Activated B cell treated with CpG ODN at 0.5 μM for 24 hours (primary cell): ENCODE data around the gene LASP1. TPM values are rescaled to one million over a fixed set of nuclear protein-coding genes. Genes with fewer than 3 reads are reported as not detected.

Experiments used
- ATAC-seq: fragments of 200-7000 bp; cut with Tn5 transposase; one replicate; pipeline ENCODE4 v1.10.0; 2021; ENCODE audit warnings: low read depth, mild to moderate bottlenecking, moderate library complexity
- CTCF ChIA-PET: fragments of 350-600 bp; sonication (Branson Sonifier 250); formaldehyde crosslinking; loops from one replicate; lab custom pipeline; 2021; ENCODE audit warnings: antibody characterized with exemption; lab: Charles Lee
- POLR2A ChIA-PET: fragments of 350-600 bp; sonication (Branson Sonifier 250); formaldehyde crosslinking; loops from one replicate; lab custom pipeline; 2021; ENCODE audit warnings: antibody characterized with exemption; lab: Charles Lee
- DNase-seq: peaks from one replicate; pipeline ENCODE4 v3.0.0; 2022
- H3K27ac Mint-ChIP-seq: one replicate; pipeline ENCODE4 v1.8.0; 2020; ENCODE audit warnings: mixed read lengths
- H3K27me3 Mint-ChIP-seq: one replicate; pipeline ENCODE4 v1.8.0; 2021; ENCODE audit warnings: mixed read lengths
- H3K36me3 Mint-ChIP-seq: one replicate; pipeline ENCODE4 v1.8.0; 2021; ENCODE audit warnings: low read depth, mixed read lengths
- H3K4me1 Mint-ChIP-seq: one replicate; pipeline ENCODE4 v1.8.0; 2021; ENCODE audit warnings: mixed read lengths
- H3K4me3 Mint-ChIP-seq: one replicate; pipeline ENCODE4 v1.8.0; 2020; ENCODE audit warnings: mild to moderate bottlenecking, mixed read lengths
- H3K9me3 Mint-ChIP-seq: one replicate; pipeline ENCODE4 v1.8.0; 2020; ENCODE audit warnings: mixed read lengths
- intact Hi-C: fragments of 100-400 bp; cut with micrococcal nuclease; formaldehyde crosslinking; loops from one replicate; pipeline ENCODE4 v1.15.1; 2024
- total RNA-seq: library from RNA; stranded (reverse); gene quantifications from 2 replicates; pipeline ENCODE4 v1.2.3, GENCODE V29; 2022
- TF ChIP-seq, protein P1 (sequence below): fragments of 200-600 bp; IDR thresholded peaks from one replicate; pipeline ENCODE4 v1.8.0; 2022; ENCODE audit warnings: antibody characterized with exemption, mild to moderate bottlenecking

The LASP1 gene
- total RNA-seq, 1 donor from 2014 or later, result 127 TPM

DNA sequence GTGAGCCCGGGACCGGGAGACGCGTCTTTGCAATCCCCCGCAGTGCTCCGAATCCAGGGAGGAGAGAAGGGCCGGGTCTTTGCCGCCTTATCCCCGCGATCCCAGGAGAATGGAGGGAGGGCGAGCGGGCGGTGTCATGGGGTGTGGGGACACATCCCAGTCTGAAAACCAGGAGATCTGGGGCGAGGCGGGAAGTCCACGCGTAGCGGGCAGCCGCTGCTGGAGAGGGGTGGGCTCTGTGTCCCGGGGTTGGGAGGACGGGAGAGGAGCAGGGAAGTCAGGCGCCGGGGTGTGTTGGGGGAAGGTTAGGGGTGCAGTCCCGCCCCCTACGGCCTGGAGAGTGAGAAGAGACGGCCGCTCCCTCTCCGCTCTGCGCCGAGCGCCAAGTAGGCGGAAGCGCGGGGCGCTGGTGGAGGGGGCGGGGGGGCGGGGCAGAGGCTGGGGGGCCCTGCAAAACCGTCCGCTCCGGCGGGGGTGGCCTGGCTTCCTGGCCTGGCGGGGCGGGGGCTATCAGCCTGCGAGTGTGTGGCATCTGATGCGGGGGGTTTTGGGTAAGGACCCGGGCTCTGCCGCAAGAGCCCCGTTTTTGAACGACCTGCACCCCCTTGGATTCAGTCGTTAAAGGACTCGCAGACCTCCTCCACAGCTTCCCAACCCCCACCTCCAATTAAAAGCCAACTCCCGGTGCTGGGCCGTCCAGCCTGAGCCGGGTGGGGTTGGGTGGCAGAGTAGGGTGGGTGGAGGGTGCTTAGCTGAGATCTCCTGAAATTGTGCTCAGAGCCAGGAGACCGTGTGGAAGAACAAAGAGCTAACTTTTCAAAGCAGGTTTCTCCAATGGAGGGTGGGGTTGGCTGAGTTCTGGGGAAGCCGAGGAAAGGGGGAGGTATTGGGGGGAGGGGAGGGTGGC is 654 bp downstream of the LASP1 start:
- ATAC-seq, result peak; percentile 28
- no peaks in the 10 kb centered on the region for H3K9me3 Mint-ChIP-seq
- TF ChIP-seq, protein P1, sequence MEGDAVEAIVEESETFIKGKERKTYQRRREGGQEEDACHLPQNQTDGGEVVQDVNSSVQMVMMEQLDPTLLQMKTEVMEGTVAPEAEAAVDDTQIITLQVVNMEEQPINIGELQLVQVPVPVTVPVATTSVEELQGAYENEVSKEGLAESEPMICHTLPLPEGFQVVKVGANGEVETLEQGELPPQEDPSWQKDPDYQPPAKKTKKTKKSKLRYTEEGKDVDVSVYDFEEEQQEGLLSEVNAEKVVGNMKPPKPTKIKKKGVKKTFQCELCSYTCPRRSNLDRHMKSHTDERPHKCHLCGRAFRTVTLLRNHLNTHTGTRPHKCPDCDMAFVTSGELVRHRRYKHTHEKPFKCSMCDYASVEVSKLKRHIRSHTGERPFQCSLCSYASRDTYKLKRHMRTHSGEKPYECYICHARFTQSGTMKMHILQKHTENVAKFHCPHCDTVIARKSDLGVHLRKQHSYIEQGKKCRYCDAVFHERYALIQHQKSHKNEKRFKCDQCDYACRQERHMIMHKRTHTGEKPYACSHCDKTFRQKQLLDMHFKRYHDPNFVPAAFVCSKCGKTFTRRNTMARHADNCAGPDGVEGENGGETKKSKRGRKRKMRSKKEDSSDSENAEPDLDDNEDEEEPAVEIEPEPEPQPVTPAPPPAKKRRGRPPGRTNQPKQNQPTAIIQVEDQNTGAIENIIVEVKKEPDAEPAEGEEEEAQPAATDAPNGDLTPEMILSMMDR, result no peak
- peak; percentile 47 for DNase-seq
- H3K4me3 Mint-ChIP-seq, result peak overlapping the region; percentile 99
- H3K36me3 Mint-ChIP-seq, result peaks cover 29% of the 10 kb centered on the region
- H3K27me3 Mint-ChIP-seq, result peaks cover 2% of the 10 kb centered on the region
- intact Hi-C loops, result loop anchor here (1.0 to 2.0 kb wide), 4 partner anchors 14 to 112 kb away; partner anchors contain the start of genes FBXO47 and LASP1NB
- ChIA-PET POLR2A (interaction anchor here (0.6 to 9.2 kb wide), 34 partner anchors 9 to 846 kb away, joined by 3 to 370 read pairs (median 6); partner anchors contain the start of genes CDK12, CWC25, FBXO47 and MLLT6), CTCF (interaction anchor here (0.6 to 6.4 kb wide), 12 partner anchors 16 to 294 kb away, joined by 3 to 33 read pairs (median 6); partner anchors contain the start of genes LASP1NB and RPL23)
- H3K27ac Mint-ChIP-seq, result peak overlapping the region; percentile 93
- H3K4me1 Mint-ChIP-seq, result peaks cover 73% of the 10 kb centered on the region

DNA sequence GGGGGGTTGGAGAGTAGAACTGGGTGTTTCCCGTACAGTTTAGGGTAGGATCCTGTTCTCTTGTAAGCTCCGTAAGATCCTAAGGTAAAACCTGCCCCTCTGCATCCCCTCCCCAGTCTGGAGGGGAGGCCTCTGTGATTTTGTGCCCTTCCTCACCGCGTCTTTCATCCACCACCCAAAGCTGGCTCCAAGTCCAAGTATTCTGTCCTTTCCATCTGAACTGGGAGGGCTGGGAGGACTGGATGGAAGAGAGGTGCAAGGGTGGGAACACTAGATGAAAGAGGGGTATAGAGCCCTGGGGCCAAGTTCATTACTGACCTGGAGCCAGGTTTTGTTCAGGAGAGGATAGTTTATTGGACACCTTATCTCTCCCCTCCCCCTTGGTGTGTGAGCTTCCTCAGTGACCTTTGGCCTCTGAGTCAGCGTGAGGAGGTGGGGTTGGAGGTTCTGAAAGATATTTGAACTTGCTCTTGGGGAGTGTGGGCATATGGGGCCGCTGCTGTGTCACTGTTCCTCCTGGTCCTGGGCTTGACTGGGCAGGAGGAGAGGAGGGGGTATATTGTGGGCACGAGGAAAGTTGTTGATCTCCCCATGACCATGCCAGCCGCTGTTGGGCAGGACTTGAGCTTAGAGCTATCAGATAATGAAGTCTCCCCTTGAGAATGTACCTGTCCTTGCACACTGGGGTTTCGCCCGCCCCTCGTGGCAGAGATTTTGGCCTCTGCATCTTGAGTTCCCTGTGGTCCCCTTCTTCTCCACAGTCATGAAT is 1.6 kb downstream of the LASP1 start:
- H3K4me3 Mint-ChIP-seq, result peak overlapping the region; percentile 99
- H3K36me3 Mint-ChIP-seq, result peaks cover 30% of the 10 kb centered on the region

DNA sequence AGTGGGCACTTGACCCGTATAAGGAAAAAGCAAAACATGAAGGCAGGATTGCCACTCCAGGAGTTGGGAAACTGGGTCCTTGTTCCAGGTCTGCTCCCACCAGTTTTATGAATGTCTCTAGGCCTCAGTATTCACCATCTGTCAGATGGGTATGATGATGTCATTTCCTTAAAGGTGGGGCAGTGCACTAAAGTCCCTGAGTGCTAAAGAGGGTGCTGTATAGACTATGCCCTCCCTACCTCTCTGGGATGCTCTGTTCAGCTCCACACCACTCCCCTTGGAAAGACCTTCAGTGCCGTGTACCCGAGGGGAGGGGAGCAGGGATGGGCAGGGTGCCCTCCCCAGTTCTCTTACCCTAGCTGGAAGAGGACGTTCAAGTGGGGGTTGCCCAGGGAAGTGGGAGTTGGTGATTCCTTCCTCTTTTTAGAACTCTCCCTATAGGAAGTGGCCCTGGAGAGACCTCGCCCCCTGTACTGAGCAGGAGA is 2.2 kb downstream of the LASP1 start:
- peaks cover 82% of the 10 kb centered on the region for H3K4me1 Mint-ChIP-seq
- peaks cover 2% of the 10 kb centered on the region for H3K27me3 Mint-ChIP-seq
- intact Hi-C loops, result no loop called here
- no peaks in the 10 kb centered on the region for H3K9me3 Mint-ChIP-seq
- CTCF ChIA-PET, result interaction anchor here (1.3 to 6.4 kb wide), 6 partner anchors 12 to 281 kb away, joined by 3 to 33 read pairs (median 12); partner anchors contain the start of gene RPL23
- DNase-seq (no peak), ATAC-seq (no peak)
- POLR2A ChIA-PET, result interaction anchor here (0.6 to 9.2 kb wide), 10 partner anchors 8 to 1268 kb away, joined by 3 to 370 read pairs (median 4); partner anchors contain the start of genes CASC3 and RPL23
- peak overlapping the region; percentile 85 for H3K27ac Mint-ChIP-seq
- peaks cover 32% of the 10 kb centered on the region for H3K36me3 Mint-ChIP-seq
- TF ChIP-seq, protein P1, result no peak
- peak overlapping the region; percentile 99 for H3K4me3 Mint-ChIP-seq

More for the DNA sequence above, 1.6 kb downstream of the LASP1 start:
- H3K27me3 Mint-ChIP-seq, result peaks cover 2% of the 10 kb centered on the region
- ATAC-seq (no peak), DNase-seq (no peak)
- H3K9me3 Mint-ChIP-seq, result no peaks in the 10 kb centered on the region
- ChIA-PET POLR2A (interaction anchor here (0.6 to 9.2 kb wide), 18 partner anchors 9 to 1269 kb away, joined by 3 to 370 read pairs (median 5); partner anchors contain the start of genes CASC3, CWC25, FBXO47 and PSMB3), CTCF (interaction anchor here (0.6 to 6.4 kb wide), 9 partner anchors 16 to 293 kb away, joined by 3 to 33 read pairs (median 5); partner anchors contain the start of genes LASP1NB and RPL23)
- TF ChIP-seq, protein P1, result no peak
- H3K27ac Mint-ChIP-seq, result peak overlapping the region; percentile 85
- peaks cover 76% of the 10 kb centered on the region for H3K4me1 Mint-ChIP-seq
- intact Hi-C loops, result loop anchor here (2.0 kb wide), 2 partner anchors 53 to 111 kb away; partner anchors contain the start of gene LASP1NB

DNA sequence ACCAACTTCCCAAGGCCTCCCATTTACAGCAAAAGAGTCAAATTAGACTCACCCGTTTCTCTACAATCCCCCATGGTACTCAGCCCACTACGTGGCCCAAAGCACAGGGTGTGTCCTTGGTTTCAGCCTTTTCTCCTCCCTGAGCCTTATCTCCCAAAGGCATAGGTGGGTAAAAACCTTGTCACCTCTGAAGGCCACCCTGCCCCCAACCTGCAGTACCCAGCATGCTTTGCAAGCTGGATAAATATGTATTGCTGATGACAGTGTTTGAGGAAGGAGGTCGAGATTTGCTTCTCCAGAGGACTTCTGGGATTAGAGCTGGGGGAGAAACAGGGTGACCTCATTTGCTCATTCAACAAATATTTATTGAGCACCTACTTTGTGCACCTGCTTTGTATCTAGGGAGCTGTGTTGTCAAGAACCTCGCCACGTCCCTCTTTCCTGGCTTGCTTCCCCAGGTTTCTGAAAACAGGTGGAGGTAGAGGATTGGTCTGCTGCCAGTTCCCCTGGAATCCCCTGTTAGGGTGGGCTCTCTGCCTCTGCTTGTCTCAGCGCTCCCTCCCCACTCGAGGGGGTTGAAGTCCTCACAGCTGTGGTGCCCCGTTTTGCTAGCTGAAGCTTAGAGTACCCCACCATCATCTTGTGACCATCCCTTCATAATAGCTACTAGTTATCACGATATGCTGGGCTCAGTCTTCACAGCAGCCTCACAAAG is 3.0 kb downstream of the LASP1 start:
- no peaks in the 10 kb centered on the region for H3K9me3 Mint-ChIP-seq
- no peaks in the 10 kb centered on the region for H3K27me3 Mint-ChIP-seq
- POLR2A ChIA-PET, result interaction anchor here (0.6 to 9.2 kb wide), 5 partner anchors 22 to 79 kb away, joined by 3 to 370 read pairs (median 4); partner anchors contain the start of genes CWC25 and RPL23
- no peak for DNase-seq
- H3K4me3 Mint-ChIP-seq, result peak overlapping the region; percentile 35
- intact Hi-C loops, result no loop called here
- CTCF ChIA-PET, result interaction anchor here (1.3 to 6.4 kb wide), 4 partner anchors 11 to 280 kb away, joined by 3 to 33 read pairs (median 20); no protein-coding TSS in a partner anchor
- peak overlapping the region; percentile 85 for H3K27ac Mint-ChIP-seq
- TF ChIP-seq, protein P1, result no peak
- peaks cover 30% of the 10 kb centered on the region for H3K36me3 Mint-ChIP-seq
- peaks cover 84% of the 10 kb centered on the region for H3K4me1 Mint-ChIP-seq
- no peak for ATAC-seq
